ENCODE data around the gene DUT. TPM values are rescaled to one million over a fixed set of nuclear protein-coding genes. Genes with fewer than 3 reads are reported as not detected.

DUT gene
- total and polyA plus RNA-seq, 2 of the 8 experiments (the other 6 are each of a cell fraction or from before 2014, with no cell fraction given), result 71.5 to 246 TPM

- TF ChIP-seq SRF (IDR thresholded peaks at IDR 0.05; ENCODE audit: low read depth, low read length) (no peak), PHF8 (conservative IDR thresholded peaks at IDR 0.05; ENCODE audit: low read depth, low read length) (no peak), SIN3A (conservative IDR thresholded peaks at IDR 0.05 in 1 of 2, IDR thresholded peaks at IDR 0.05 in 1 of 2; ENCODE audit: low read depth in 1 of 2, low read length in 2 of 2) (no peak), FOSL1 (IDR thresholded peaks at IDR 0.05; ENCODE audit: insufficient read depth, low read depth, low read length) (no peak), YY1 (IDR thresholded peaks at IDR 0.05; ENCODE audit: low read depth, low read length) (no peak), ATF3 (IDR thresholded peaks at IDR 0.05; ENCODE audit: insufficient read depth, low read depth, low read length) (no peak)
Observed at GRCh38 chr15:48345516-48345915, 14.3 kb downstream of the DUT start (continued).

Measured in H1 (cell line).